Activated T-helper 17 cell treated with anti-CD3 and anti-CD28 coated beads, Interleukin-2, amount 50 U/mL, for 72 hours (primary cell): ENCODE results near the gene NPSR1. TPM values are rescaled to one million over a fixed set of nuclear protein-coding genes. Genes with fewer than 3 reads are reported as not detected.

Source experiments
- ATAC-seq: fragments of 150-1000 bp; cut with Tn5 transposase; replicated peaks from 2 replicates; pipeline ENCODE4 v1.10.0; 2021; ENCODE audit warnings: mild to moderate bottlenecking, moderate library complexity
- H3K27ac Mint-ChIP-seq: one replicate; pipeline ENCODE4 v1.8.0; 2022; ENCODE audit warnings: mixed read lengths
- H3K27me3 Mint-ChIP-seq: one replicate; pipeline ENCODE4 v1.8.0; 2022; ENCODE audit warnings: mixed read lengths
- H3K36me3 Mint-ChIP-seq: one replicate; pipeline ENCODE4 v1.8.0; 2022; ENCODE audit warnings: low read depth, mild to moderate bottlenecking, mixed read lengths
- H3K4me1 Mint-ChIP-seq: one replicate; pipeline ENCODE4 v1.8.0; 2022; ENCODE audit warnings: mixed read lengths
- H3K4me3 Mint-ChIP-seq: one replicate; pipeline ENCODE4 v1.8.0; 2022; ENCODE audit warnings: mild to moderate bottlenecking, mixed read lengths
- H3K9me3 Mint-ChIP-seq: one replicate; pipeline ENCODE4 v1.8.0; 2022; ENCODE audit warnings: mixed read lengths
- total RNA-seq, 2 donors: library from RNA; stranded (reverse); gene quantifications; one replicate each; pipeline ENCODE4 v1.2.3, GENCODE V29; 2022

The NPSR1 gene
- total RNA-seq, 2 donors from 2014 or later: not detected

DNA sequence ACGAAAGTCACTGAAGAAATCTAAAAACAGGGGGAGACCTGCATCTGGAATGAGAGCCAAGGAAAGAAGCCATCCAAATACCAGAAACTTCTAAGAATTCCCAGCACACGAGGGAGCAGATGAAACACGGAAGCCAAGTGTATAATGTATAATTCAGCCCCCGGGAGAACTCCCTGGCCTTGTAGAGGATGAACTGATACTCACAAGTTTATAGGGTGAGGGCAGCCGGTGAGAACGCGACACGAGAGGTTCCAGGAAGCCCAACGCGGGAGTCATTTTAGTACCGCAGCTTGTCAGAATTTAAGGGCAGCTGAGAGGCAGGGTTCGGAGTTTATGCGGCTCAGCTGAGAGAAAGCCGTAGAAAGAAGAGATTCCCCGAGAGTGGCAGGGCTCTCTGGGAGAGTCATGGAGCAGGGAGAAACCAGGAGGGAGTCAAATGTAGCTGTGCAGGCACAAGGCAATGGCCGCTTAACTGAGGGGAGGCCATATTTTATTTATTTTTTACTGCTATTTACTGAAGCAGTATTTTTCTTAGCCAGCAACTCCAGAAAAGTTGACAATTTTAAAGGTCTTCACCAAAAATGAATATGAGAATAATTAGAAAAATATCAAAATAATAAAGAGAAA, 164.0 kb downstream of the NPSR1 start:
- Mint-ChIP-seq H3K27me3 (peaks cover 6% of the 10 kb centered on the region), H3K4me3 (no peak overlapping the region), H3K27ac (no peak overlapping the region), H3K9me3 (no peaks in the 10 kb centered on the region), H3K36me3 (no peaks in the 10 kb centered on the region), H3K4me1 (no peaks in the 10 kb centered on the region)
- ATAC-seq: no peak

DNA sequence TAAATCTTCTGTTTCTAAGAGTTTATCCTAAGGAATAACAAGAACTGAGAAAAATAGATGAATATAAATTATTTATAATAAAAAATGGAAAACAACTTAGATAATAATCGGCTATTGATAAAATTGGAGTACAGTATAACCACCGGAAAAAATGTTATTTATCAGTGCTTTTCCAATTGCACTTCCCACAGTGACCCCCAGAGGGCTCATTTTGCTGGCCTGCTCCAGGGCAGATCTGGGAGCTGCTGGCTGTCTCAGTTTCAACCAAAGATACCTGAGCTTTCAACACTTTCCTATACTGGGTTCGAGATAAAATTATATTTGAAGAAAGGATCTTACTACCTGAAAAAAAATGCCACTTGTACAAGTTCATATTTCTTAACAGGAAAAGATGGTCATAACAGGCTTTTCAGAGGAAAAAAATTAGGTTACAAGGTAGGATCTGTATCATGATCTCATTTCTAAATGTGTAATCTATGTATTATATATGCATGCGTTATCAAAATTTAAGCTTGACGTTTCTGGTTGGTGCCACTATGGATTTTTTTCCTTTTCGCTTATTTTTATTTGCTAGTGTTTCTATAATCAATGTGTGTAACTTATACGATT, 165.7 kb downstream of the NPSR1 start:
- Mint-ChIP-seq H3K36me3 (no peaks in the 10 kb centered on the region), H3K27me3 (peaks cover 6% of the 10 kb centered on the region), H3K4me3 (no peak overlapping the region), H3K4me1 (no peaks in the 10 kb centered on the region), H3K9me3 (no peaks in the 10 kb centered on the region), H3K27ac (no peak overlapping the region)
- ATAC-seq: peak; percentile 58

DNA sequence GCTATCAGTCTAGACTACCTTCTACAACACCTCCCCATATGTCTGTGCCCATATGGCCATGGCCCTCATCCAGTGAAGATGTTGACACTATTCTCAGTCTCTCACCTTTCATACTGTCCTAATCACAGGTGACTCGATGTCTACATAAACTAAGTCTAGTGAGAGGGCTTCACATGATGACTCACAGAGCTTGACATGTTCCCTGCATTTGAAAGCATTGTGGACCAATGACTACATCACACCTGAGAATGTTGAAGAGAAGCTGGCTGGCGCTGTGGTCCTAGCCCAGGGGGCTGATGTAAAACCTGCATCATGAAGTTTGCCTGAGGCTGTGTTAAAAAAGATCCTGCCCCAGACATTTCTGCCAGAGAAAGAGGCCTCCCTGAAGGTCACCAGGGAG, 167.2 kb downstream of the NPSR1 start:
- H3K27ac Mint-ChIP-seq: no peak overlapping the region
- no peaks in the 10 kb centered on the region for H3K9me3 Mint-ChIP-seq
- H3K27me3 Mint-ChIP-seq: peaks cover 6% of the 10 kb centered on the region
- ATAC-seq: no peak
- H3K4me3 Mint-ChIP-seq: no peak overlapping the region
- no peaks in the 10 kb centered on the region for H3K4me1 Mint-ChIP-seq
- H3K36me3 Mint-ChIP-seq: no peaks in the 10 kb centered on the region

DNA sequence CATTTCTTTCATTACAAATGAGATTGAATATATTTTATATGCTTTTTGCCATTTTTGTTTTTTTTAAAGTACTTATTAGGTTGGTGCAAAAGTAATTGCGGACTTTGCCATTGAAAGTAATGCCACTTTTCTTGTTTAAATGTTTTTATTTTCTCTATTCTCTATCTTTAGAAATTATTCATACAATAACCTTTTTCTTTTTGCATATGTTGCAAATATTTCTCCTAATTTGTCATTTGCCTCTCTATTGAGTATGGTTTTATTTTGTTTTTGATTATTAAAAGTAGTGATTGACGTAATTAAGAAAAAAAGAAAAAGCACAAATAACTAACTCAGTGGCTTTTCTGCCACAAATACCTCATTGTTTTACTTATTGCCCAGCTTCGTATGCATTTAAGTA, 172.4 kb downstream of the NPSR1 start:
- Mint-ChIP-seq H3K9me3 (no peaks in the 10 kb centered on the region), H3K4me1 (no peaks in the 10 kb centered on the region), H3K36me3 (no peaks in the 10 kb centered on the region), H3K27me3 (peaks cover 11% of the 10 kb centered on the region), H3K4me3 (no peak overlapping the region), H3K27ac (no peak overlapping the region)
- ATAC-seq: no peak

DNA sequence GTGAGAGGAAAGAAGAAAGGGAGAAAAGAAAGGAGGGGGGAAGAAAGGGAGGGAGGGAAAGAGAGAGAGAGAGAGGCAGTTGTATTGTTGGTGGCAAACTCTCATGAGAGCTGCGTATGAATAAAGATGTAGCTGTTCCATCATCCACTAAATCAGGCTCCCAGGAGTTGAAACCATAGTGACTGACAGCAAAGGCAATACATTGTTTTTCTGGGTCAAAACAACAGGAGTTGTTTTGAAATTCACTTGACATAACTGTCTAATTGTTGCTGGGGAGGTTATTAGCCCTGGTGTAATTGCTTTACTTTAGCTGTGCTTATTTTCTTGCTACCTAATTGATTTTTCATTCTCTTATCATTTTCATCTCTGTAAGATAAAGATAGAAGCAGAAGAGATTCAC, 173.4 kb downstream of the NPSR1 start:
- Mint-ChIP-seq H3K36me3 (no peaks in the 10 kb centered on the region), H3K27me3 (peaks cover 11% of the 10 kb centered on the region), H3K4me3 (no peak overlapping the region), H3K9me3 (no peaks in the 10 kb centered on the region), H3K27ac (no peak overlapping the region), H3K4me1 (no peaks in the 10 kb centered on the region)
- ATAC-seq: no peak

DNA sequence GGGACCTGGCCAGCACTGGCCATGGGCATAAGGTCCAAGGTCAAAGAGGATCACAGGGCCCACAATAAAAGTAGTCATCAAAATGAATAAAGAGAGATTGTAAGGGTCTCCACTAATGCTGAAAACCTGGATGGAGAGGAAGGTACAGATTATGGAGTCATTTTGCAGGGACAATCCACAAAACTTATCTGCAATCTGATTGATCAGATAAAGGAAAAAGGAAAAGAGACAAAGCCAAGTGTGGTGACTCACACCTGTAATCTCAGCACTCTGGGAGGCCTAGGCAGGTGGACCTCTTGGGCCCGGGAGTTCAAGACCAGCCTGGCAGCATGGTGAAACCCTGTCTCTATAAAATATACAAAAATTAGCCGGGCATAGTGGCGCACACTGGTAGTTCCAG, 174.0 kb downstream of the NPSR1 start:
- ATAC-seq: no peak
- no peaks in the 10 kb centered on the region for H3K4me1 Mint-ChIP-seq
- H3K4me3 Mint-ChIP-seq: no peak overlapping the region
- H3K27ac Mint-ChIP-seq: no peak overlapping the region
- no peaks in the 10 kb centered on the region for H3K9me3 Mint-ChIP-seq
- peaks cover 11% of the 10 kb centered on the region for H3K27me3 Mint-ChIP-seq
- H3K36me3 Mint-ChIP-seq: no peaks in the 10 kb centered on the region

DNA sequence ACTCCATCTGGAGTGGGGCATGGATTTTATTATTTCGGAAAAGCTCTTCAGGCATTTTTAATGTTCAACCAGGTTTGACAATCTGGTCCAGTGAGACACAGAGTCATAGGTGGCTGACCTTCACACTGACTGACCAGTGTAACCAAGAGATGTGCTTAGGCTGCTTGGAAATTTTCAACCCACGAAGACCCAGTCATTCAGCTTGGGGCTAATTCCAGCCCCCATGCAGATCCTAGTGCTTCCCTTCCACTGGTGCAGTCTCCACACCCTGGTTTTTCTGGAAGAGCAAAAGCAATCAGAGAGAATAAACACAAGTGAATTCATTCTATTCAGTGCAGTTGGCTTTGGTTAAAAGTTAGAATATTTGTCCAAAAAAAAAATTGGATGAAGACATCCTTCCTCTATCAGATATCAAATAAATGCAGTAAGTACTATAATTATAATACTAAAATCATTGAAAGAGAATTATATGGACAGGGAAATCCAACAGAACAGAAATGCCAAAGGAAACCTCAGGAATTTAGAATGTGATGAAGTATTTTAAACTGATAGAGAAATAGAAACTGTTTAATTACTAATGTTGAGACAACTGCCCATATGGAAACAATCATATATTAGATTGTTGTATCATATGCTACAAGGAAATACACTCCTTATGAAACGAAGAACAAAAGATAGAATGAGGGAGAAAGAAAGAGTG, 178.0 kb downstream of the NPSR1 start:
- ATAC-seq: no peak
- no peaks in the 10 kb centered on the region for H3K9me3 Mint-ChIP-seq
- no peak overlapping the region for H3K4me3 Mint-ChIP-seq
- H3K4me1 Mint-ChIP-seq: no peaks in the 10 kb centered on the region
- peaks cover 27% of the 10 kb centered on the region for H3K27me3 Mint-ChIP-seq
- H3K36me3 Mint-ChIP-seq: no peaks in the 10 kb centered on the region
- H3K27ac Mint-ChIP-seq: no peak overlapping the region

DNA sequence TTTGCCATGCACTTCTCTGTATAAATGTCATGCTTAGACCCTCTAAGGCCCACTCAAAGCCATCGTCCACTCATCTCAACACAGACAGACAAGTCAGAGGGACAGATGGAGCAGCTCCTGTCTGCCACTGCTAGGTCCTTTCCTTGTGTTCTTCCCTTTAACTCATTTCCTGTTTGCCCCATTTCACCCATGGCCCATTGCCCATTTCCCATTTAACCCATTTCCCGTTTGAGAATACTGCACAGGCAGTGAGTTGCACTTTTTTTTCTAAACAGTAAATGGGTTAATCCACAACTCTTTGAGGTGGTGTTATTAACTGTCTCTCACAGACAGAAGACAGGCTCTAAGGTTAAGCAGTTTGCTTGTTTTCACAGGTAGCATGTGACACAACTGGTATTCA, 179.3 kb downstream of the NPSR1 start:
- H3K4me1 Mint-ChIP-seq: no peaks in the 10 kb centered on the region
- no peak for ATAC-seq

DNA sequence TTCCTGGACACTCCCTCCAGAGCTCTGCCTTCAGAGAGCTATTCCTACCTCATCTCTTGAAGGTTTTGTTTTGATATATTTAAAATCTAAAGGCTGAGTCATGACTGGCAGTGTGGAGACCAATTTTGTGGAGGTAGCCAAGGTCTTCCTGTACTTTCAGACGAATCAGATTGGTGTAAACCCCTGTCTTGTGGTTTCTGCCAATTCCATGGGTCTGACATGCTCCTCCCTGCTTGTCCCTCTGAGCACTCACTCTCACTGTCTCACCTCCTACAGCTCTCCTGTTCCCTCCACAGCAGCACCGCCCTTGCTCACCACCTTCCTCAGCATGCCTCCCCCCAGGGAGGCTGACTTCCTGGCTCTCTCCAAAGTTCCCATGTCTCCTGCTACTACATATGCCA, 179.8 kb downstream of the NPSR1 start:
- Mint-ChIP-seq H3K4me1 (no peaks in the 10 kb centered on the region), H3K36me3 (no peaks in the 10 kb centered on the region), H3K27ac (no peak overlapping the region), H3K4me3 (no peak overlapping the region), H3K9me3 (no peaks in the 10 kb centered on the region), H3K27me3 (peaks cover 24% of the 10 kb centered on the region)
- ATAC-seq: no peak

More for the DNA sequence above, 179.3 kb downstream of the NPSR1 start:
- H3K27ac Mint-ChIP-seq: no peak overlapping the region
- H3K9me3 Mint-ChIP-seq: no peaks in the 10 kb centered on the region
- H3K36me3 Mint-ChIP-seq: no peaks in the 10 kb centered on the region
- peaks cover 24% of the 10 kb centered on the region for H3K27me3 Mint-ChIP-seq
- H3K4me3 Mint-ChIP-seq: no peak overlapping the region

DNA sequence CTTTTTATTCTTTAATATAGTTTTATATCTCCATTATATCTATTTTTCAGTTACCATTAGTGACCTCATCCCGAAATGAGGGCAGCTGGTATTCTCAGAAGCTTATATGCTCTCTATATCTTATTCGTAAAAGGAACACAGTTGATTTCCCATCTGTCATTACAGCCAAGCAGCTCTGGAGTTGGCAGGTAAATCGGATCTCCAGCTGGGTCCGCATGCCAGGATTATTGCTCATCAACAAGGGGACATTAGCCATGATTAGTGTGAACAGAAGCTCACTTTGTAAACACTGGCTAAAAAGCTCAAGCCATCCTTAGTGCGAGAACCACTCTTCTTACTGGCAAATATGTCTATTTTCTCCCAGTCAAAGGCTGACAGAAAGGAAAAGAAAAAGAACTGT, 180.3 kb downstream of the NPSR1 start:
- H3K4me3 Mint-ChIP-seq: no peak overlapping the region
- no peaks in the 10 kb centered on the region for H3K36me3 Mint-ChIP-seq
- peaks cover 24% of the 10 kb centered on the region for H3K27me3 Mint-ChIP-seq
- no peaks in the 10 kb centered on the region for H3K9me3 Mint-ChIP-seq
- no peak for ATAC-seq
- no peak overlapping the region for H3K27ac Mint-ChIP-seq
- no peaks in the 10 kb centered on the region for H3K4me1 Mint-ChIP-seq

DNA sequence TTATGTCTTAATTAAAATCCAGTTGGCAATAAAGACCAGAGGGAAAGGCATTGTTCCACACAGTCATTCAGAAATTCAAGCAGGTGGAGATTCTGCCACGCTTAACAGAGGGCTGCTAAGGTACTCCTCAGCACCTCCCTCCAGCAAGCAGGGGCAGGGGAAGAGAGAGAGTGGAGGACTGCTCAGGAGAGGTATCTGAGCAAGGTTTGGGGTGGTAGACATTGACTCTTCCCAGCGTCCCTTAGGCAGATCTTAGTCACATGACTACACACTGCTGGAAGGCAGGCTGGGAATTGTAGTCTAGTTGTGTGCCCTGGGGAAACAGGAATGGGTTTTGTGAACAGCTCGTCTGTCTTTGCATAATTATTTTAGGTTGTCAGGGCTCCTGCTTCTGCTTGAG, 181.6 kb downstream of the NPSR1 start:
- Mint-ChIP-seq H3K4me1 (no peaks in the 10 kb centered on the region), H3K9me3 (no peaks in the 10 kb centered on the region), H3K4me3 (no peak overlapping the region), H3K27ac (no peak overlapping the region), H3K27me3 (peaks cover 24% of the 10 kb centered on the region), H3K36me3 (no peaks in the 10 kb centered on the region)
- no peak for ATAC-seq

DNA sequence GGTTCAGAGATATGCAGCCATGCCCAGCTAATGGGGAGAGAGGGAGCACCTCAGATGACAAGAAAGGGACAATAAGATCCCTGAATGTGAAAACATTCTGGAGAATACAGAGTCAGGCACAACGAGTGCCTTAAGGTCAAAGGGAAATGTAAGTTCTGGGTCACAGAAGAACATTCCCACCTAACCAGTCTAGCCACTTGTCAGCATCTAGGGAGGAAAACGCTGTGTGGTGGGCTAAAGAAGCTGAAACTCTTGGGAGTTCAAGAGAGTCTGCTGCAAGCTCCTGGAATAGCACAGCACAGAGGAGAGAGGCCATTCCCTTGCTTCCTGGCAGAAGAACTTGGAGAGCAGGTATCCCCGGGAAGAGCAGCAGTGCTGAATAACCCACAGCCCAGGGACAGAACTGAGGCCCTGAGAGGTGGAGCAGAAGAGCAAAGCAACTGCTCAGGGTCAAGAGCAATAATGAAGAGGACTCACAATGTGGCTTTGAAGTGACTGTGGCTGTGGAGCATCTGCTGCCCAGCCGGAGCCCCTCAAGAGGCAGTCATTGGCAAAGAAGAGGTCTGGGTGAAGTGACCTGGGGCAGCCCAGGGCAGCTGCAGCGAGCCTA, 182.3 kb downstream of the NPSR1 start:
- peaks cover 22% of the 10 kb centered on the region for H3K27me3 Mint-ChIP-seq
- no peaks in the 10 kb centered on the region for H3K36me3 Mint-ChIP-seq
- ATAC-seq: no peak

DNA sequence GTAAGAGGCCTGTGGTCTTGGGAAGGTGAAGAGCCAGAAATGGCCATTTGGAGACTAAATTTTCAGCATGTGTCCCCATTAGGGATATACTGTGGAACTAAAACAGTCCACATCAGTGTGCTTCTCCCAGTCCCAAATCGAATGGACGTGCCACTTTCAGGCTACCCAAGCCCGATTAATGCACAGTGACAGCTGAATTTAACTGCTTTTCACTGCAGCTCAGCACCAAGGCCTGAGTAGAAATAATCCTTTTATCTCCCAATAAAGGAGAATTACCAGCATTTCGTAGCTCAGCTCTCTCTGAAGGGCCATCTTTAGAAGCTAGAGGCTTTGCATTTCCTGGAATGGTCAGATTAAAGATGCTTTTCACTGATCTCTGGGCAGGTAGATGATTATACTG, 183.3 kb downstream of the NPSR1 start:
- no peak for ATAC-seq
- Mint-ChIP-seq H3K9me3 (no peaks in the 10 kb centered on the region), H3K4me1 (peaks cover 8% of the 10 kb centered on the region), H3K36me3 (no peaks in the 10 kb centered on the region), H3K27me3 (peaks cover 25% of the 10 kb centered on the region), H3K27ac (no peak overlapping the region), H3K4me3 (no peak overlapping the region)

More for the DNA sequence above, 182.3 kb downstream of the NPSR1 start:
- peaks cover 3% of the 10 kb centered on the region for H3K4me1 Mint-ChIP-seq
- H3K9me3 Mint-ChIP-seq: no peaks in the 10 kb centered on the region
- no peak overlapping the region for H3K4me3 Mint-ChIP-seq
- no peak overlapping the region for H3K27ac Mint-ChIP-seq

DNA sequence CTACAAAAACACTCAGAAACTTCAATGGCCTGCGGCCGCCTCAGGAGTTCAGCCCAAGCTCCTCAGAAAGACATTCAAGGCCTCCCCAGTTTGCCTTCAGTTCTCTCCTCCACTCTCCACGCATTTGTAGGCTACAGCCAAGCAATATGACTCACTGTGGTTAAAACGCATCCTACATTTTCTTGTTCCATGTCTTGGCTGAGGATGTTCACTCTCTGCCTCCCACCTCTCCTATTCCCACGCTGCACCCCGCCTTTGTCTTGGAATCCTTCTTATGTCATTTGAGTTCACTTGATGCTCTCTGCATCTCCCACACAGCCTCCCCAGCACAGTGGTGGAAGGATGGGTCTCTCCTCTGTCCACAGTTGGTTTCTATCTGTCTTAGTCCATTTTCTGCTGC, 184.8 kb downstream of the NPSR1 start:
- peaks cover 8% of the 10 kb centered on the region for H3K4me1 Mint-ChIP-seq
- no peaks in the 10 kb centered on the region for H3K9me3 Mint-ChIP-seq
- no peak overlapping the region for H3K27ac Mint-ChIP-seq
- no peak overlapping the region for H3K4me3 Mint-ChIP-seq
- H3K27me3 Mint-ChIP-seq: peaks cover 29% of the 10 kb centered on the region
- no peak for ATAC-seq
- H3K36me3 Mint-ChIP-seq: no peaks in the 10 kb centered on the region

DNA sequence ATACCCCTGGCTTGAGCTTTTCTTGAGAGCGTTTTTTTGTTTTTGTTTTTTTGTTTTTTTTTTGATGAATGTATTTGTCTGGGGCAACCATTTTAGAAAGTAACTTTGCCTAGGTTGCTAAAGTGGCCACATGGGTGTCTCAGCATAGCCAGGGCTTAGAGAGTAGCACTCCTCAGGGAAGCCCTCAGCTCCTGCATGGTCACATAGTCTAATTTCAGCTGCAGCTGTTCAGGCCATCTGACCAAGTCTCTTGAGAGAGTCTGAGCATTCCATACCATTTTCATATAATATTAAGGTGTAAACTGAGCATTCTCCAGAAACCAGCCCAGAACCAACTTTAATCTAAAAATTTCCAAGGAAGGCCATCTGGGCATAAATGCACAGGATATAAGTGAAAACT, 186.4 kb downstream of the NPSR1 start:
- Mint-ChIP-seq H3K36me3 (no peaks in the 10 kb centered on the region), H3K4me3 (no peak overlapping the region), H3K27ac (no peak overlapping the region), H3K4me1 (peaks cover 8% of the 10 kb centered on the region), H3K9me3 (no peaks in the 10 kb centered on the region), H3K27me3 (peaks cover 27% of the 10 kb centered on the region)
- ATAC-seq: no peak
